Natural killer cell treated with Interleukin-12 subunit alpha and Interleukin-12 subunit beta and Interleukin-15 and Interleukin-18, amount 100 ng/mL, for 72 hours (primary cell): ENCODE data around the gene LYRM2. TPM values are rescaled to one million over a fixed set of nuclear protein-coding genes. Genes with fewer than 3 reads are reported as not detected.
"Not testable (repeated sequence)": the region's sequence is repeated elsewhere in the genome, so short reads cannot be mapped to it uniquely, and the experiment has no call there.

Source experiments
- ATAC-seq, 2 donors: fragments of 150-1000 bp; cut with Tn5 transposase in 1 of 2; sonication (Bioruptor Pico), chemical (Tn5 transposase) in 1 of 2; 2 replicates each; pipeline ENCODE4 v1.10.0; 2021
- DNase-seq: peaks from one replicate; pipeline ENCODE4 v3.0.0; 2022; ENCODE audit warnings: low spot score
- H3K27ac Mint-ChIP-seq, 2 donors: 1 replicate in 1 of 2; 2 replicates in 1 of 2; pipeline ENCODE4 v1.8.0; 2022; ENCODE audit warnings: mixed read lengths in 2 of 2, mild to moderate bottlenecking in 1 of 2, moderate library complexity in 1 of 2
- H3K27me3 Mint-ChIP-seq, 2 donors: 1 replicate in 1 of 2; 2 replicates in 1 of 2; pipeline ENCODE4 v1.8.0; 2022; ENCODE audit warnings: mixed read lengths in 2 of 2
- H3K36me3 Mint-ChIP-seq: one replicate; pipeline ENCODE4 v1.8.0; 2022; ENCODE audit warnings: mixed read lengths
- H3K4me1 Mint-ChIP-seq, 2 donors: 1 replicate in 1 of 2; 2 replicates in 1 of 2; pipeline ENCODE4 v1.8.0; 2022; ENCODE audit warnings: low read depth in 2 of 2, mixed read lengths in 2 of 2, mild to moderate bottlenecking in 1 of 2
- H3K4me3 Mint-ChIP-seq: one replicate; pipeline ENCODE4 v1.8.0; 2022; ENCODE audit warnings: mixed read lengths
- H3K9me3 Mint-ChIP-seq: 2 replicates; pipeline ENCODE4 v1.8.0; 2022; ENCODE audit warnings: mixed read lengths
- total RNA-seq, 2 donors: library from RNA; stranded (reverse); gene quantifications; one replicate each; pipeline ENCODE4 v1.2.3, GENCODE V29; 2022

The LYRM2 gene
- total RNA-seq, 2 donors from 2014 or later, result 25.4 to 29.5 TPM

DNA sequence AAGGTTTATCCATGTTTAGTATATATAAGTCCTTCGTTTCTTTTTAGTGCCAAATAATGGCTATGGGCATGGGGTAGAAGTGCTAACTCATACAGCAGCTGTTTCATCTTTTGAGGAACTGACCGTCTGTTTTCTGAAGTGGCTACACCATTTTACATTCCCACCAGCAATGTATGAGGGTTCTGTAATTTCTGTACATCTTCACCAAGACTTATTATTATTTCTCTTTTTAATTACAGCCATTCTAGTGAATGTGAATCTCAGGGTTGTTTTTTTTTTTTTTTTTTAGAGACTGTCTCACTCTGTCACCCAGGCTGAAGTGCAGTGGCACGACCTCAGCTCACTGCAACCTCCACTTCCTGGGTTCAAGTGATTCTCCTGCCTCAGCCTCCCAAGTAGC lies 2.1 kb downstream of the LYRM2 start:
- H3K27me3 Mint-ChIP-seq, H3K9me3 Mint-ChIP-seq, ATAC-seq, DNase-seq, H3K36me3 Mint-ChIP-seq, H3K27ac Mint-ChIP-seq, H3K4me3 Mint-ChIP-seq: not testable (repeated sequence)
- H3K4me1 Mint-ChIP-seq, result peaks cover 12 to 21% of the 10 kb centered on the region in 2 donors

DNA sequence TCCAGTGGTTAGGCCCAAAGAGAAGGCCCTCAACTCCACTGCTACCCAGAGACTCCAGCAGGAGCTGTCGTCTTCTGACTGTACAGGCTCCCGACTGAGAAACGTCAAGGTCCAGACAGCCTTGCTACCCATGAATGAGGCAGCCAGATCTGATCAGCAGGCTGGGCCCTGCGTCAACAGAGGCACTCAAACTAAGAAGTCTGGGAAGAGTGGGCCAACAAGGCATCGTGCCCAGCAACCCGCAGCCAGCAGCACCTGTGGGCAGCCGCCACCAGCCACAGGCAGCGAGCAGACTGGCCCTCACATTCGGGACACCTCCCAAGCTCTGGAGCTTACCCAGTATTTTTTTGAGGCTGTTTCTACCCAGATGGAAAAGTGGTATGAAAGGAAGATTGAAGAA lies 8.1 kb downstream of the LYRM2 start:
- Mint-ChIP-seq H3K36me3 (peaks cover 1% of the 10 kb centered on the region), H3K27me3 (no peaks in the 10 kb centered on the region), H3K9me3 (no peaks in the 10 kb centered on the region), H3K27ac (no peak overlapping the region), H3K4me3 (no peak overlapping the region), H3K4me1 (no peaks in the 10 kb centered on the region)
- DNase-seq, result no peak
- no peak for ATAC-seq

DNA sequence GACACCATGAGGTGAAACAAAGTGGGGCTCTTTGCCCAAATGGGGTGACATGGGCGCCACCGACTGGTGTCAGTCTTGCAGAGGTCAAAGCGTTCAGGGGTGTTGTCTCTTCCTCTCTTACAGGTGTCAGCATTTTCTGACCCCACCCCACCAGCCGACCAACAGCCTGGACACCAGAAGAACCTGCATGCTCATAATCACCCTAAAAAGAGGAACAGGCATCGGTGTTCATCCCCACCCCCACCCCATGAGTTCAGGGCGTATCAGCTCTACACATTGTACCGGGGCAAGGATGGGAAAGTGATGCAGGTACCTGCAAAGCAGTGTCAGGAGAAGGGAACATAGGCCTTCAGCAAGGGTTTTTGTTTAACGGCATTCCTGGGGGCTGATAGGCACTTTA lies 14.8 kb downstream of the LYRM2 start:
- Mint-ChIP-seq H3K4me1 (no peaks in the 10 kb centered on the region), H3K27ac (peak overlapping the region in 1 of 2 donors; percentile 30), H3K27me3 (no peaks in the 10 kb centered on the region), H3K4me3 (no peak overlapping the region), H3K9me3 (no peaks in the 10 kb centered on the region), H3K36me3 (no peaks in the 10 kb centered on the region)
- DNase-seq, result no peak
- no peak for ATAC-seq

DNA sequence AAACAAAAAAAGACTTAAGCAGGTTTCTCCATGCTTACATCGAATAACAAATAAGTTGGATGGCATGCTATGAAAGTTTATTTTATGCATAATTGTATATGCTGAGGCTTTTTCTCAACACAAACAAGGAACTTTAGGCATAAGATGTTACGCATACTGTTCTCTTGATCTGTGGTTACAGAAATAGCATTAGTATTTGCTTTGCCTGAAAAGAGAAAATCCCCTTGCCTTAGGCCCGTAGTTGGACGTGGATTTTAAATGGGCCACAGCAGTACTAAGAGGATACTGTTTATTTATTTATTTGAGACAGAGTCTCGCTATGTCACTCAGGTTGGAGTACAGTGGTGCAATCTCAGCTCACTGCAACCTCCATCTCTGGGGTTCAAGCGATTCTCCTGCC lies 19.0 kb downstream of the LYRM2 start:
- no peaks in the 10 kb centered on the region for H3K4me1 Mint-ChIP-seq
- no peaks in the 10 kb centered on the region for H3K27me3 Mint-ChIP-seq
- H3K4me3 Mint-ChIP-seq, result no peak overlapping the region
- H3K36me3 Mint-ChIP-seq, result no peaks in the 10 kb centered on the region
- ATAC-seq, result no peak
- H3K27ac Mint-ChIP-seq, result no peak overlapping the region
- H3K9me3 Mint-ChIP-seq, result no peaks in the 10 kb centered on the region
- DNase-seq, result no peak

DNA sequence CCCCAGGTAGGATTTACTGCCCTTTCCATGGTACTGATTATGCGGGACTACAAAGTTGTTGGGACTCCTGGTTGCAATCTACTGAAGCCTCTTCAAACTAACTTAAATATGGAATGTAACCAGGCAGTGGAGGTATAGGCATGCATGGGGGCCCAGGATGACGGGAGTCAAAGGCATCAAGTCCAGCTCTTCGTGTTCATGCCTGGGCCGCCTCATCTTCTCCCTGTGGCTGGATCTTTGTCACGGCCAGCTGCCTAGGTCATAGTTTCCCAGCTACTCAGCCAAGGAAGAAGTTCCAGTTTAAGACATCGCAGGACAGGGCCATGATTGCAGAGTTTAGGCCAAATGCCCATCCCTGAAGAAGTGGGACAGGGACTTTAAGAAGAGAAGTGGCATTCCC lies 20.5 kb downstream of the LYRM2 start:
- DNase-seq, result no peak
- no peaks in the 10 kb centered on the region for H3K36me3 Mint-ChIP-seq
- no peak for ATAC-seq
- H3K9me3 Mint-ChIP-seq, result no peaks in the 10 kb centered on the region
- no peak overlapping the region for H3K27ac Mint-ChIP-seq
- H3K27me3 Mint-ChIP-seq, result no peaks in the 10 kb centered on the region
- no peak overlapping the region for H3K4me3 Mint-ChIP-seq
- no peaks in the 10 kb centered on the region for H3K4me1 Mint-ChIP-seq

DNA sequence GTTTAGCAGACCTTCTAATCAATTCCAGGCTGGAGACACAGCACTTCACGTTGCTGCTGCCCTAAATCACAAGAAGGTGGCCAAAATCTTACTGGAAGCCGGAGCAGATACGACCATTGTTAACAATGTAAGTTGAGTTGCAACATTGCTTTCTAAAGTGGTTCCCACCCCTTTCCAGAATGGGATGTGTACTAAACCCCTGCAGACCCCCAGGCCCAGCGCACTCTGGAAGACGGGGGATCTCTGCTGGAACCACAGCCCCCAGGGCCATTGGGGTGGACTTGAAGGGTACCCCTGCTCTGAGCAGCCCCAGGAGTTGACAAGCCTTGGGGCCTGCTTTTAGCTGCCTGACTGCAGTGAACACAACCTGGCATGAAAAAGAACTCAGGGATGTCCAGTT lies 22.0 kb downstream of the LYRM2 start:
- no peak for ATAC-seq
- Mint-ChIP-seq H3K4me1 (no peaks in the 10 kb centered on the region), H3K4me3 (no peak overlapping the region), H3K27me3 (no peaks in the 10 kb centered on the region), H3K36me3 (no peaks in the 10 kb centered on the region), H3K9me3 (no peaks in the 10 kb centered on the region), H3K27ac (no peak overlapping the region)
- no peak for DNase-seq

DNA sequence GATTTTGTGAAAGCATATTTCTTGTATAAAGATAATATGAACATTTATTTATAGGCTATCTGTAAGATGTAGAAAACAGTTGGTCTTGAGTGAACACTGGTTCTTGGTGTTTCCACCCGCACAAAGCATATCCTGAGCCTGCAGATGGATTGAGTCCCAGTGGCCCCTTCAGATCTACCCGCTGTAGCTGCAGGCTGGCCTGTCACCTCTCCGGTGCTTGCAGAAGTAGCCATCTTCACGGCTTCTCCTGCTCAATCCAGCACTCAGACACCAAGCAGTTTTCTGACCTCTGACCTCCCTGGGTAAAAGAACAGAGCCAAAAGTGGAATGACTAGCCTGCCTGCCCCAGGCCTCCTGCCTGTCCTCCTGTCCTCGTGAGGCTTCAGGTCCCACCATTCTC lies 22.7 kb downstream of the LYRM2 start:
- no peak overlapping the region for H3K27ac Mint-ChIP-seq
- DNase-seq (no peak), ATAC-seq (no peak)
- no peaks in the 10 kb centered on the region for H3K27me3 Mint-ChIP-seq
- no peaks in the 10 kb centered on the region for H3K4me1 Mint-ChIP-seq
- H3K4me3 Mint-ChIP-seq, result no peak overlapping the region
- no peaks in the 10 kb centered on the region for H3K9me3 Mint-ChIP-seq
- no peaks in the 10 kb centered on the region for H3K36me3 Mint-ChIP-seq

DNA sequence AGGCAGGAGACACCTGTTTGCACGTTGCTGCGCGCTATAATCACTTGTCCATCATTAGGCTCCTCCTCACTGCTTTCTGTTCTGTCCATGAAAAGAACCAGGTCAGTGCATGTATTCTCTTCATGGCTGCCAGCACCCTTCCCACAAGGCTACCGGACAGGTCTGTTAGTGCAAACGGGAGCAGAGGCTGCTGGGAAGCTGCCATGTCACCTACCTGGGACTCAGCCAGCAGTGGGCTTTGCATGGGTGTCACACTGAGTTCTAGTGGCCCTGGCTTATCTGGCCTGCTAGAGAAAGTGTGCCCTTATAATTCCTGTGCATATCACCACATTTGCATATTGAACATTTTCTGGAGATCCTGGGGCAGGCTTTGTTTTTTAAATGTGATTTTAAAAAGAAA lies 24.8 kb downstream of the LYRM2 start:
- no peak for DNase-seq
- Mint-ChIP-seq H3K4me1 (no peaks in the 10 kb centered on the region), H3K27ac (no peak overlapping the region), H3K9me3 (no peaks in the 10 kb centered on the region), H3K36me3 (no peaks in the 10 kb centered on the region), H3K27me3 (no peaks in the 10 kb centered on the region), H3K4me3 (no peak overlapping the region)
- no peak for ATAC-seq

DNA sequence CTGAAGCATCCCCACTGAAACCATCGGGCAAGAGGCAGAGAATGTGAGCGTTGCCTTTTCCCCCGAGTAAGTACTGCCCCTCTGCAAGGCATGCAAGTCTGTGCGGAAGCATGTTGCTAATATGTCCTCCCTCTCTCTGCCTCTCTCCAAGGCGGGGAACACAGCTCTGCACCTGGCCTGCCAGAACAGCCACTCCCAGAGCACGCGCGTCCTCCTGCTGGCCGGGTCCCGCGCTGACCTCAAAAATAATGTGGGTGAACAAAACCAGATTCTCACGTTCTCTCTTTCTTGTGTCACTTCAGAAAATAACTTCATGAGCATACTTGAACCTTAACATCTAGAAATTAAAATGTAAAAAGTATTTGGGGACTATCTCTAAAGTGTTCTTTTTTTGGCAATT lies 26.4 kb downstream of the LYRM2 start:
- no peak overlapping the region for H3K4me3 Mint-ChIP-seq
- H3K27me3 Mint-ChIP-seq, result no peaks in the 10 kb centered on the region
- no peaks in the 10 kb centered on the region for H3K4me1 Mint-ChIP-seq
- H3K36me3 Mint-ChIP-seq, result no peaks in the 10 kb centered on the region
- ATAC-seq (no peak), DNase-seq (no peak)
- no peak overlapping the region for H3K27ac Mint-ChIP-seq
- no peaks in the 10 kb centered on the region for H3K9me3 Mint-ChIP-seq

DNA sequence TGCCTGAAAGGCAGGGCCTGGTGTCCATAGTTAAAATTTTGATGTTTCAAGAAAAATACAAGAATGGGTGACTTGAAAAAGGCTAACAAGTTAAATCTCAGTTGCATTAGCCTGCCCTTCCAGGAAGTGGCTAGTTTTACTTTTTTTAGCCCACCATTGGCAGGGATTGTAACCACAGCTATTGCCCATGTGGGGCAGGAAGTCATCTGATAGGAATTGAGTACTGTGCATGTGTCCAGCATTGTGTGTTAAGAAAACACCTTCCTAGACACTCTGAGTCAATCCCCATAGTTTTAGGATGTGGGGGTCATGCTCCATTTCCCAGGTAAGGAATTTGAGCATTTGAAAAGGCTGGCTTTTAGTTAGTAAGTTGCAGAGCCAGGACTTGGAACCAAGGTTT lies 26.9 kb downstream of the LYRM2 start:
- no peak for ATAC-seq
- no peaks in the 10 kb centered on the region for H3K36me3 Mint-ChIP-seq
- no peak overlapping the region for H3K4me3 Mint-ChIP-seq
- H3K4me1 Mint-ChIP-seq, result no peaks in the 10 kb centered on the region
- no peak overlapping the region for H3K27ac Mint-ChIP-seq
- H3K27me3 Mint-ChIP-seq, result no peaks in the 10 kb centered on the region
- DNase-seq, result no peak
- H3K9me3 Mint-ChIP-seq, result no peaks in the 10 kb centered on the region

DNA sequence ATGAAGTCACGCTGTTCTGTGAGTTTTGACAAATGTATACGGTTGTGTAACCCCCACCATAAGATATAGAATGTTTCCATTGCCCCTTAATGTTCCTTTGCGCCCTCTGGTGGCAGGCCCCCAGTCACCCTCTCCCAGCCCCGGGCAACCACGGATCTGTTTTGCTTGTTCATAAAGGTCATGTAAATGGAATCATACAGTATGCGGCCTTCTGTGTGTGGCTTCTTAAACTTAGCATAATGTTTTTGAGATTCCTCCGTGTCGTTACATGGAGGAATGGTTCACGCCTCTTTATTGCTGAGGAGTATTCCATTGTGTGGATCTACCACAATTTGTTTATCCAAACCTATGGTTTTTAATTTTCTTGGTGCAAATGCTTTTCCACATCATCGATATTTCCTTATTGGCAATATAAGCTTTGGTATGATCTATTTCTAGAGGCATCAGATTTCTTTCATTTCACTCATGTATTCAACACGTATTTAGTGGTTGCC lies 28.4 kb downstream of the LYRM2 start:
- H3K36me3 Mint-ChIP-seq, result no peaks in the 10 kb centered on the region
- DNase-seq, result peak; percentile 76
- H3K27ac Mint-ChIP-seq, result no peak overlapping the region
- H3K27me3 Mint-ChIP-seq, result no peaks in the 10 kb centered on the region
- peak; percentile 81 for ATAC-seq
- no peaks in the 10 kb centered on the region for H3K9me3 Mint-ChIP-seq
- H3K4me1 Mint-ChIP-seq, result no peaks in the 10 kb centered on the region
- H3K4me3 Mint-ChIP-seq, result no peak overlapping the region

DNA sequence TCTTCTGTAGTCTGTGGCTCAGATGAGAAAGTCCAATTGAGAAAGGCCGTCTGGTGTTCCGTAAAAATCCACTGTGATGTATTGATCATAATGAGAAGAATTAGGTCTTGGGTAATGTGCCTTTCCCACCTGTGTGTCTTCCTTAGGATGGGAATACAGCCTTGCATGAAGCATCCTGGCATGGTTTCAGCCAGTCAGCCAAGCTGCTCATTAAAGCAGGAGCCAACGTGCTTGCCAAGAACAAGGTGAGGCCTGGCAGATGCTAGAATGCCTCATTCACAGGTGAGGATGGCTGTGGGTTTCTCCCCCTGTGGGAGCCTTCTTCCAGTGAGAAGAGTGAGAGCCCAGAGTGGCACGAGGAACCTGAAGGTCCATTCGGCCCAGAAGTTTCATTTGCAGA lies 32.7 kb downstream of the LYRM2 start:
- no peak overlapping the region for H3K27ac Mint-ChIP-seq
- H3K4me3 Mint-ChIP-seq, result no peak overlapping the region
- H3K4me1 Mint-ChIP-seq, result no peaks in the 10 kb centered on the region
- no peaks in the 10 kb centered on the region for H3K27me3 Mint-ChIP-seq
- no peaks in the 10 kb centered on the region for H3K9me3 Mint-ChIP-seq
- H3K36me3 Mint-ChIP-seq, result no peaks in the 10 kb centered on the region
- DNase-seq (no peak), ATAC-seq (no peak)

DNA sequence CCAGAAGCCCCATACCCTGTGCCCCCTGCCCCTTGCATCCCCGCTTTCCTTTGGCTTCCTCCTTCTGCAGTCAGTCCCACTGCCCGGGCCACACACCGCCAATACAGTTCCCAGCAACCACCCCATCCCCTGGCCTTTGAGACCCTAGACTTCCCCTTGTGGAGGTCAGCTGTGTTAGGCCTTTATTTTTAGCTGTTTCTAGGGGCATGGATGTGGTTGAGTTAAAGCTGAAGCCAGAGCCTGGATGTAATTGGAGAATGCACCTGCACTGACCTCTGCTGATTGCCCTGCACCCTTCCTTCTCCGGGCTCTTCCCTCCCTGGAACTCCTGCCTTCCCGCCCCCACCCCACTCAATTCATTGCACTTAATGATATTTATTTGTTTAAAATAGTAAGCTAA lies 33.9 kb downstream of the LYRM2 start:
- ATAC-seq, result no peak
- Mint-ChIP-seq H3K9me3 (no peaks in the 10 kb centered on the region), H3K36me3 (no peaks in the 10 kb centered on the region), H3K4me3 (no peak overlapping the region), H3K27me3 (no peaks in the 10 kb centered on the region), H3K4me1 (no peaks in the 10 kb centered on the region), H3K27ac (no peak overlapping the region)
- DNase-seq, result no peak

DNA sequence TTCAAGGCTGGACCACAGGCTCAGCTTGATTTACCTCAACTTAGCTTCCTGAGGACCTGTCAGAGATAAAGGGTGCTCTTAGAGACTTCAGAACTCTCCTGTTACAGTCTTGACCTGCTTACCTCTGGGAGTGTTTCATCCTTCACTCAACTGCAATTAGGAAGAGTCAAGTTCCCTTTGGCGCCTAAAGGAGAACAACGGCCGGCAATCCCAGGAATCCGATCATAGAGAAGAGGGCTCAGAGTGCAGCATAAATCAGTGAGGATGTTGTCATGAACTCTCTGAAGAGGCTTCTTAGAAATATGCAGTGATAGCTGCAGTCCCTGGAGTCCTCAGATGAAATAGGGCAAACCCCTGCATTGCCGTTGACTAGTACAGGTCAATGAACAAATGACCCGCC lies 36.4 kb downstream of the LYRM2 start:
- no peak overlapping the region for H3K4me3 Mint-ChIP-seq
- H3K27ac Mint-ChIP-seq, result no peak overlapping the region
- no peak for DNase-seq
- peaks cover 3 to 10% of the 10 kb centered on the region in 2 donors for H3K4me1 Mint-ChIP-seq
- peaks cover 3% of the 10 kb centered on the region for H3K9me3 Mint-ChIP-seq
- no peak for ATAC-seq
- no peaks in the 10 kb centered on the region for H3K36me3 Mint-ChIP-seq
- H3K27me3 Mint-ChIP-seq, result no peaks in the 10 kb centered on the region

DNA sequence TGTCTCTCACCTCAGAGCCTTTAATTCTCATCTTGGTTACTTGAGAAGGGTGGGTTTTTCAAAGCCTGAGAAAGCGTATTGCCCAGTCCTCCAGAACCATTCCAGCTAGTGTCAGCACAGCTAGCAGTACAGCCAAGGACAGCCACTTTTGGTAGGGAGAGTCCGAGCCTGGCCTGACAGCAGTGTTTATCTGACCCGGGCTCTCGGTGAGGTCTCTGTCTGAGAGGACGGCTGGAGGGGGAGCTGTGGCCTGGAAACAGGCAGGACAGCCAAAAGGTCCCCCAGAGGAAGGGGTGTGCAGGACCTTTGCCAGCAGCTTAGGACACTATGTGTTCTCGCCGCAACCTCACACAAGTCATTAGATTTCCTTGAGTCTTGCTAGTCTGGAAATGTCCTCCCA lies 38.8 kb downstream of the LYRM2 start:
- H3K4me1 Mint-ChIP-seq, result peaks cover 12 to 22% of the 10 kb centered on the region in 2 donors
- H3K36me3 Mint-ChIP-seq, result no peaks in the 10 kb centered on the region
- ATAC-seq, result no peak
- H3K27me3 Mint-ChIP-seq, result no peaks in the 10 kb centered on the region
- peaks cover 6% of the 10 kb centered on the region for H3K9me3 Mint-ChIP-seq
- no peak overlapping the region for H3K27ac Mint-ChIP-seq
- no peak overlapping the region for H3K4me3 Mint-ChIP-seq
- DNase-seq, result no peak
